WTC11 (cell line): ENCODE data around the gene PDXK. TPM values are rescaled to one million over a fixed set of nuclear protein-coding genes. Genes with fewer than 3 reads are reported as not detected.
"Not testable (repeated sequence)": the region's sequence is repeated elsewhere in the genome, so short reads cannot be mapped to it uniquely, and the experiment has no call there.

ENCODE experiments used
- ATAC-seq: fragments of 200-7000 bp; cut with Tn5 transposase; 2 replicates; pipeline ENCODE4 v1.10.0; 2021; ENCODE audit warnings: mild to moderate bottlenecking, moderate library complexity
- CTCF ChIA-PET: fragments of 300-600 bp; sonication (Branson Sonifier 250); formaldehyde crosslinking; loops from one replicate; lab custom pipeline; 2021; ENCODE audit warnings: antibody characterized with exemption; lab: Charles Lee
- POLR2A ChIA-PET: fragments of 350-600 bp; sonication (Branson Sonifier 250); formaldehyde crosslinking; loops from one replicate; lab custom pipeline; 2021; ENCODE audit warnings: antibody characterized with exemption; lab: Charles Lee
- DNase-seq: peaks from one replicate; pipeline ENCODE4 v3.0.0; 2021; ENCODE audit warnings: low spot score
- H3K27ac Mint-ChIP-seq: 2 replicates; pipeline ENCODE4 v1.8.0; 2021; ENCODE audit warnings: mixed read lengths
- H3K27me3 Mint-ChIP-seq: 2 replicates; pipeline ENCODE4 v1.8.0; 2021; ENCODE audit warnings: low read depth, mild to moderate bottlenecking, moderate library complexity, mixed read lengths
- H3K36me3 Mint-ChIP-seq: 2 replicates; pipeline ENCODE4 v1.8.0; 2021; ENCODE audit warnings: mixed read lengths
- H3K4me1 Mint-ChIP-seq: 2 replicates; pipeline ENCODE4 v1.8.0; 2022; ENCODE audit warnings: mixed read lengths
- H3K4me3 Mint-ChIP-seq: 2 replicates; pipeline ENCODE4 v1.8.0; 2021; ENCODE audit warnings: mild to moderate bottlenecking, moderate library complexity, mixed read lengths
- H3K9me3 Mint-ChIP-seq: 2 replicates; pipeline ENCODE4 v1.8.0; 2021; ENCODE audit warnings: mixed read lengths
- CBFB ChIP-seq: sonication (generic); formaldehyde crosslinking; IDR thresholded peaks from 2 replicates; pipeline ENCODE4 v1.8.1; 2022; ENCODE audit warnings: mild to moderate bottlenecking, low read depth, missing genetic modification reagents
- CREB1 ChIP-seq: sonication (generic); formaldehyde crosslinking; IDR thresholded peaks from 2 replicates; pipeline ENCODE4 v1.8.0; 2023; ENCODE audit warnings: mild to moderate bottlenecking, missing genetic modification reagents
- HMGA2 ChIP-seq: fragments of 250-450 bp; sonication (Bioruptor Pico); IDR thresholded peaks from 2 replicates; pipeline ENCODE4 v1.4.0; 2021; ENCODE audit warnings: mild to moderate bottlenecking, moderate library complexity
- JUN ChIP-seq: sonication (generic); formaldehyde crosslinking; IDR thresholded peaks from 2 replicates; pipeline ENCODE4 v1.8.0; 2023; ENCODE audit warnings: mild to moderate bottlenecking, missing genetic modification reagents
- MXD4 ChIP-seq: fragments of 250-450 bp; sonication (Bioruptor Pico); IDR thresholded peaks from 2 replicates; pipeline ENCODE4 v1.8.0; 2021; ENCODE audit warnings: mild to moderate bottlenecking, moderate library complexity, borderline replicate concordance
- RELA ChIP-seq: sonication (generic); formaldehyde crosslinking; IDR thresholded peaks from 2 replicates; pipeline ENCODE4 v1.8.1; 2022; ENCODE audit warnings: missing genetic modification reagents, mild to moderate bottlenecking, borderline replicate concordance
- ZBTB21 ChIP-seq: sonication (generic); formaldehyde crosslinking; IDR thresholded peaks from 2 replicates; pipeline ENCODE4 v1.8.1; 2023; ENCODE audit warnings: mild to moderate bottlenecking, missing genetic modification reagents, borderline replicate concordance
- ZNF138 ChIP-seq: sonication (generic); formaldehyde crosslinking; conservative IDR thresholded peaks from 2 replicates; pipeline ENCODE4 v1.8.1; 2022; ENCODE audit warnings: mild to moderate bottlenecking, moderate library complexity, missing genetic modification reagents
- ZNF281 ChIP-seq: sonication (generic); formaldehyde crosslinking; IDR thresholded peaks from 2 replicates; pipeline ENCODE4 v1.8.0; 2023; ENCODE audit warnings: mild to moderate bottlenecking, missing genetic modification reagents
- ZNF317 ChIP-seq: sonication (generic); formaldehyde crosslinking; IDR thresholded peaks from 2 replicates; pipeline ENCODE4 v1.8.1; 2023; ENCODE audit warnings: low read depth, mild to moderate bottlenecking, moderate library complexity, missing genetic modification reagents, borderline replicate concordance
- ZNF396 ChIP-seq: fragments of 250-450 bp; sonication (Bioruptor Pico); IDR thresholded peaks from 2 replicates; pipeline ENCODE4 v1.8.0; 2021; ENCODE audit warnings: mild to moderate bottlenecking, moderate library complexity, borderline replicate concordance
- ZNF425 ChIP-seq: fragments of 250-450 bp; sonication (Bioruptor Pico); conservative IDR thresholded peaks from 2 replicates; pipeline ENCODE4 v1.9.0; 2021; ENCODE audit warnings: mild to moderate bottlenecking
- total RNA-seq: library from RNA; stranded (reverse); gene quantifications from 3 replicates; pipeline ENCODE4 v1.2.3, GENCODE V29; 2021

The PDXK gene
- total RNA-seq, 1 experiment from 2014 or later: 120 TPM

- no peak for TF ChIP-seq CREB1 (CRISPR knock-in tag)
- no peak for TF ChIP-seq HMGA2
Observed at GRCh38 chr21:43669828-43670605, 48.9 kb upstream of the PDXK start (continued).

- Mint-ChIP-seq H3K4me1 (peaks cover 5% of the 10 kb centered on the region), H3K9me3 (no peaks in the 10 kb centered on the region), H3K4me3 (no peak overlapping the region), H3K36me3 (peaks cover 68% of the 10 kb centered on the region), H3K27ac (no peak overlapping the region), H3K27me3 (no peaks in the 10 kb centered on the region)
- ATAC-seq: no peak
- CTCF ChIA-PET: no interaction called here
- TF ChIP-seq MXD4: no peak
- POLR2A ChIA-PET: no interaction called here
- no peak for DNase-seq
Observed at GRCh38 chr21:43675871-43676270, 43.1 kb upstream of the PDXK start.

- TF ChIP-seq JUN (no peak), RELA (CRISPR knock-in tag) (0 out of 2 replicates have a peak, but pooled peaks have one; percentile 32)
- TF ChIP-seq, all 79 proteins: peak for 1
- peaks cover 67% of the 10 kb centered on the region for H3K36me3 Mint-ChIP-seq
- CTCF ChIA-PET: no interaction called here
- no peak overlapping the region for H3K27ac Mint-ChIP-seq
- H3K4me3 Mint-ChIP-seq: no peak overlapping the region
- DNase-seq (no peak), ATAC-seq (no peak)
- peaks cover 5% of the 10 kb centered on the region for H3K4me1 Mint-ChIP-seq
- H3K9me3 Mint-ChIP-seq: no peaks in the 10 kb centered on the region
- no peaks in the 10 kb centered on the region for H3K27me3 Mint-ChIP-seq
- POLR2A ChIA-PET: no interaction called here
Observed at GRCh38 chr21:43676391-43676790, 42.5 kb upstream of the PDXK start.

- Mint-ChIP-seq H3K36me3 (peaks cover 66% of the 10 kb centered on the region), H3K27me3 (no peaks in the 10 kb centered on the region), H3K4me3 (no peak overlapping the region), H3K4me1 (no peaks in the 10 kb centered on the region), H3K27ac (peak overlapping the region; percentile 5; the same call in 1 of the 2 replicates), H3K9me3 (no peaks in the 10 kb centered on the region)
- POLR2A ChIA-PET: no interaction called here
- ATAC-seq (no peak), DNase-seq (no peak)
- CTCF ChIA-PET: no interaction called here
- no peak for TF ChIP-seq ZNF396 (CRISPR knock-in tag)
- no peak for TF ChIP-seq ZNF281 (CRISPR knock-in tag)
- no peak for TF ChIP-seq ZNF317 (CRISPR knock-in tag)
- no peak for TF ChIP-seq ZNF138 (CRISPR knock-in tag)
- no peak for TF ChIP-seq ZNF425
- TF ChIP-seq CBFB (CRISPR knock-in tag): no peak
- no peak for TF ChIP-seq ZBTB21 (CRISPR knock-in tag)
- TF ChIP-seq, all 79 proteins: peak for 0
Observed at GRCh38 chr21:43679951-43680350, 39.0 kb upstream of the PDXK start.

- CTCF ChIA-PET, POLR2A ChIA-PET, H3K27me3 Mint-ChIP-seq, H3K4me1 Mint-ChIP-seq, DNase-seq, H3K4me3 Mint-ChIP-seq, H3K9me3 Mint-ChIP-seq, H3K27ac Mint-ChIP-seq, ATAC-seq: not testable (repeated sequence)
- peaks cover 66% of the 10 kb centered on the region for H3K36me3 Mint-ChIP-seq
Observed at GRCh38 chr21:43680421-43680820, 38.5 kb upstream of the PDXK start.
